G401 (cell line): ENCODE results near the gene SSR4. TPM values are rescaled to one million over a fixed set of nuclear protein-coding genes. Genes with fewer than 3 reads are reported as not detected.
A peak's percentile ranks its signal among the peaks of the same experiment; 100 is the strongest.
"Not testable (repeated sequence)": the region's sequence is repeated elsewhere in the genome, so short reads cannot be mapped to it uniquely, and the experiment has no call there.

ENCODE experiments used
- DNase-seq: peaks from one replicate; pipeline ENCODE4 v3.0.0-alpha.2; 2015; ENCODE audit warnings: low spot score
- in situ Hi-C: cut with HindIII; loops from 2 replicates; pipeline ENCODE4 v1.10.0; 2016; ENCODE audit warnings: low sequenced_read_pairs, mixed read lengths
- total RNA-seq: library from RNA; depleted of rRNA; stranded (reverse); fragments of >200 nt; shearing (Covaris generic); gene quantifications from 2 replicates; pipeline ENCODE4 v1.2.3, GENCODE V29; 2014

The SSR4 gene
- total RNA-seq, 1 experiment from 2014 or later, result 142 TPM

DNA sequence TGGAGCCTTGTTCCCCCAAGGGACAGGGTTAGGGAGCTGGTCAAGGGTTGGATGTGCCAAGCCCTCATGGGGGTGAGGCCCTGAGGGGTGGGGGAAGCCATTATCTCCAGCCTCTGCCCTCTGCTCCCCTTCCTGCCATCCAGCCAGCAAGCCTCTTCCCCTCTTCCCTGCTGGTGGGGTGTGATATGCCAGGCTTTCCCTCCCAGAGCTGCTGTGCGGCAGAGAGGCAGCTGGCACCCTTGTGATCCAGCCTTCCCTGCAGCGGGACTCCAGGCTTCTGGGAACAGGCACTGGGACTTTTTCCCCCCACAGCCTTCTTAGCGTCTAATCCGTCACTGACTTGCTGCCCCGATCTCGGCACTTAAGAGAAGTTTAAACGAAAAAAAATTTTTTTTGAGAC is 6.3 kb downstream of the SSR4 start:
- in situ Hi-C loops, result no loop called here
- no peak for DNase-seq

GRCh38 chrX:153801669-153802068 is 7.2 kb downstream of the SSR4 start:
- DNase-seq, result no peak
- in situ Hi-C loops, result no loop called here

DNA sequence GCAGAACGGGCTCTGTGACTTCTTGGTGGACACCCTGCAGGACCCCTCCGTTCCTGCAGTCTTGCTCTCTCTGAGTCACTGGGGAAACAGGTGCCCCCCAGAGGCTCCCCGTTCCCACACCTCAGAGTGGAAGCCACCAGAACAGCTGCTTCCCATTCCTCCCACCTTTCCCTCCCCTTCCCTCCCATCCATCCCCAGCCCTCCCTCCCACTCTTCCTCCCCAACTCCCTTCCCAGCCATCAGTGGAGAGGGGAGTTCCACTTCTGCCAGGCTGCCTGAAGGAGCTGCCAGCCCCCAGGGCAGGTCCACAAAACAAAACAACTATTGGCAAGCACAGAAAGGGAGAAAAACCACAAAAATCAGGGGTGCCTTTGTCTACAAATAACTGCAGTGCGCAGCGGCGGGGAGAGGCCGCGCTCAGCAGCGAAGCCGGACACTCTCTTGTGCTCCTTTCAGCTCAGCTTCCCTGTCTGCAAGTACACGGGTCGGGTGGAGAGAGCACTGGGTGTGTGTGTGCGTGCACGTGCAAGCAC is 8.1 kb downstream of the SSR4 start:
- in situ Hi-C loops, result no loop called here
- no peak for DNase-seq

- in situ Hi-C loops, result no loop called here
- DNase-seq, result no peak
Measured at GRCh38 chrX:153803211-153804099, 9.0 kb downstream of the SSR4 start.

DNA sequence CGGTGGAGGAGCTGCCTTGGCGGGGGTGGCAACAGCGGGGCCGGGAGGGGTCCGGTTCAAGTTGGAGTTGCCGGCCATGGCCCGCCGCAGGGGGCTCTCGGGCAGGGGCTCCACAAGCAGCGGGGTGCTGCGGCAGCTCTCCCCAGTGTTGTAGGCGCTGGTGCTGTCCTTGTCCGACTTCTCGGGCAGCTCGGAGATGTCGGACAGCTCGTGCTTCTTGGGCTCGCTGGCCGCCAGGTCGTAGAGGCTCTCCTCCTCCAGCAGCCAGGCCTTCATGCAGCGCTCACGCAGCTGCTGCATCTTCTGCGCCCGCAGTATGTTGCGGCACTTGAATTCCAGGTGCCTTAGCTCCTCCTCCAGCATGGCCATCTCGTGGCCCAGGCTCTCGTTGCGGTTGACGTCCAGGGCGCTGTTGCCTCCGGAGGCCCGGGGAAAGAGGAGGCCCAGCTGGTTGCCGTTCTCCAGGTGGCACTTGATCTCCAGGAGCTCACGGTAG is 9.7 kb downstream of the SSR4 start:
- in situ Hi-C loops, result no loop called here

DNA sequence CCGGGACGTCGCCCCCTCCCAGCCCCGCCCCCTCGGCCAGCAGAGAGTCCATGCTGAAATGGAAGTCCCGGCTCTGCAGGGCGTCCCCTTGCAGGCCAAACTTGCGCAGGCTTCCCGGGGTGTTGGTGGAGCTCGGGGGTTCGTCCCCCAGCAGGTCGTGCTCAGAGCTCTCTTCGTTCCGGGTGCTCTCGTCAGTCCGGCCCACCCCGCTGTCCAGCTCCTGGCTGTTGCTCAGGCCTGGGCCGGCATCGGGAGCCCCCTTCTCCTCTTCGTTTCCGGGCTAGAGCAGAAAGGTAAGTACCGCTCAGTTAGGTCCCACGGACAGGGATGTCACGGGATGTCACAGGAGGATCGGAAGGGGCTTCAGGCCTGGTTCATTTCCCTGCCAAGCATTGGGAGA is 10.2 kb downstream of the SSR4 start:
- in situ Hi-C loops, result no loop called here
- no peak for DNase-seq

More for the DNA sequence above, 9.7 kb downstream of the SSR4 start:
- DNase-seq, result no peak

DNA sequence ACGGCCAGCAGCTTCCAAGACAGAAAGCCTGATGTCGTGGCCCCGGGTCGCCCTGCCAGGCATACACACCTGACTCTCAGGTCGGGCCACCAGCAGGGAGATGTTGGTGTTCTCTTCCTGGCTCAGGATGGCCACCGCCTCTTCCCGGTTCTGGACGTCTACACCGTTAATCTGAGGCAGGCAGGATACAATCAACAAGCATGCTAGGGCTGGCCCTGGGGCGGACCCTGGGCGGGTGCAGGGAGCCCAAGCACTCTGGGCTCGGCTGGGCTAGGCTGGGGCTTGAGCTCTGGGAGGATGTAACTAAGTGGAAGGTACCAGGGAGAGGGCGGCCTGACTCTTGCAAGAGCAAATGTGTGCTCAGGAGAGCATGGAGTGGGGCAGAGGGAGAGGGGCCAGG is 11.0 kb downstream of the SSR4 start:
- DNase-seq, result no peak
- in situ Hi-C loops, result no loop called here

- in situ Hi-C loops, result no loop called here
- no peak for DNase-seq
Measured at GRCh38 chrX:153806999-153807575, 12.6 kb downstream of the SSR4 start.

DNA sequence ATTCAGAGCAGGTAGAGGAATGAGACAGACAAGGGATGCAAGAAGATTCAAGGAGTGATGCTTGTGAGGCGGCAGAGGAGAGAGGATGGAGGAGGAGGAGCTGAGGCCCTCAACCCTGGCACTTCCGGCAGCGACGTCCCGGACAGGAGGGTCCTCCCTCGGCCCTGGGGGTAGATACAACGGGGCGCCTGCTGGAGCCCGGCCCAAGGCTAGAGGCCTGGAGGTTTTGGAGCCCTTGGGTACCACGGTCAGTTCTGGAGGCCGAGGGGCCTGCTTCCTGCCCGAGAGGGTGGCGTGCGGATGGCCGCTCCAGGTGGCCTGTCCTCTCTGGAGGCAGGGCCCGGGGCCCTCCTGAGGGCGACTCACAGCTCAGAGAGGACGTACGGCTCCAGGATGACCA is 13.5 kb downstream of the SSR4 start:
- in situ Hi-C loops, result no loop called here
- DNase-seq, result no peak

DNA sequence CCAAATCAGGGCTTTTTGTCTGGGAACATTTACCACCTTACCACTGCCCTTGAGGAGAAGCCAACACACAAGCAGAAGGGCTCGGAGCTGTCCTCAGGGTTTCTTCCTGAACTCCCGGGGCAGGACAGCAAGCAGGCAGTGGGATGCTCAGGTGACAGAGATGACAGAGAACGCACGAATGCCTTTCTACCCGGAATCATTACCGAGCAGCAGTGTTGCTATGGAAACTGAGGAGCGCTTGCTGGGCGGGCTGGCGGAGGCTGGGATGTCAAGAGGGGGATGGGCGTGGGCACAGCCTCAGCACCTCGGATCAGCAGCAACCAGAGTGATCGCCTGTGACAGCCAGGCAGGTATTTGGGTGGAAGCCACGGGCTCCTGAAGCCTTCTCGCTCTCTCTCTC is 17.8 kb downstream of the SSR4 start:
- DNase-seq, result peak; percentile 61
- in situ Hi-C loops, result no loop called here

- in situ Hi-C loops, result no loop called here
- DNase-seq, result no peak
Measured at GRCh38 chrX:153813161-153813560, 18.7 kb downstream of the SSR4 start.

DNA sequence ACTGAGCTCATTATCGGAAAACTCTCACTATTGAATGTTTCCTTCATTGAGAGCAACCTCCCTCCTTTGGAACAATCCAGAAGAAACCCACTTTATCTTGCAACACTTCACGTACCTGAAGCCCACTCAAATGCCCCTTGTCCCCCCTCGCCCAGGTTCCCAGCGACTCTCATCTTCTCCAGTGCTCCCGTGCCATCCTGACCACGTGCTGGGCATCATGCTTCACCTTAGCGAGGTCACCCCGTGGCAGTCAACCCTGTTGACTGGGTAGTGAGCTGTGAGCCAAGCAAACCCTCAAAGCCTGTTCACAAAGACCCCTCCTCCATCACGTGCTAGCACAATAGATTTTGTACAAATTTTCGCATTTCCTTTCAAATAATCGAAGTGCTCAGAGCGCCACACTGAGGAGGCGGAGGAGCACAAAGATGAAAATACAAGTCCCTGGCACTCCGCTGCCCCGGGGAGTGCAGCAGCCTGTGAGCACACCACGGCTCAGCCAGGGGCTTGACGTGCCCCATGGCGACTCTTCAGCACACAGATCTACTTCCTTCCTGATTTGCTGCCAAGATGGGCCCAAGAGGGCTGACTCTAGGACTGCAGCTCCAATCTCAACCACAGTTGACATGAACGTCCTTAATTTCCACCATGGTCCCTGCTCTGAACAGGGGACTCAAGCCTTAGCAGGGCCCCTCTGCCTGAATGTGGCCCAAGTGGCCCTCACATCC is 20.3 kb downstream of the SSR4 start:
- in situ Hi-C loops, result no loop called here
- DNase-seq, result no peak

DNA sequence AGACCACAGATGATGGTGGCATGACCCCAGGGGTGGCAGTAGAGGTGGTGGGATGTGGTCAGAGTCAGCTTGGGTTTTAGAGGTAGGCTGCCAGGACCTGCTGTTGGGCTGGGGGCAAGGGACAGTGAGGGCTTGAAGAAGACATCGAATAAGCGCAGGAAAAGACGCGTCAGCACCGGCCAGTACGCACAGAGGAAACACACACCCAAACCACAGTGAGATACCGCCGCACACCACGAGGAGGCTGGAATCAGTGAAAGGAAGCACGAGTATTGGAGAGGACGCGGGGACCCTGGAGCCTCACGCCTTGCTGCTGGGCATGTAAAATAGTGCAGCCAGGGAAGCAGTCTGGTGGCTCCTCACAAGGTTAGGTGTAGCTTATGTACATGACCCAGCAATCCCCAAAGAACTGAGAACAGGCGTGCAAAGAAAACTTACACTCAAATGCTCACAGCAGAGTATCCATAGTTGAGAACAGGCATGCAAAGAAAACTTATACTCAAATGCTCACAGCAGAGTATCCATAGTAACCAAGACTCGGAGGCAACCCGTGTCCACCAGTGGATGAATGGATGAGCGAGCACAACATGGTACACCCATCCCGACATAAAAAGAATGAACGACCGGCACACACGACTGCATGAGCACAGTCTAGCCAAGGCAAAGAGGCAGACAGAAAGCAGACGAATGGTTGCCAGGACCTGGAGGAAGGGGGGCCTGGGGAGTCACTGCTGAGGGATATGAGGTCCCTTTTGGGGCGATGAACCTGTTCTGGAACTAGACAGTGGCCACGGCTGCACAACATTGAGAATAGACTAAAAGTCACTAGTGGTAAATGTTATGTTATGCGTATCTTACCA is 22.6 kb downstream of the SSR4 start:
- in situ Hi-C loops, result no loop called here

DNA sequence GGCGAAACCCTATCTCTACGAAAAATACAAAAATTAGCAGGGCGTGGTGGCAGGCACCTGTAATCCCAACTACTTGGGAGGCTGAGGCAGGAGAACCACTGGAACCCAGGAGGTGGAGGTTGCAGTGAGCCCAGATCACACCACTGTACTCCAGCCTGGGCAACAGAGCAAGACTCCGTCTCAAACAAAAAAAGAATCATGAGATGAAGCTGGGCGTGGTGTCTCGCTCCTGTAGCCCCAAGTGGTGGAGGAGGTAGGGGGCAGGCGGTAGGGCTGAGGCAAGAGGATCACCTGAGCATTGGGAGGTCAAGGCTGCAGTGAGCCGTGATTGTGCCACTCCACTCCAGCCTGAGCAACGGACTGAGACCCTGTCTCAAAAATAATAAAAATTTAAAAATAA is 23.6 kb downstream of the SSR4 start:
- in situ Hi-C loops, DNase-seq: not testable (repeated sequence)

More for the DNA sequence above, 22.6 kb downstream of the SSR4 start:
- no peak for DNase-seq

- in situ Hi-C loops, result no loop called here
- no peak for DNase-seq
Measured at GRCh38 chrX:153818571-153819383, 24.3 kb downstream of the SSR4 start.

DNA sequence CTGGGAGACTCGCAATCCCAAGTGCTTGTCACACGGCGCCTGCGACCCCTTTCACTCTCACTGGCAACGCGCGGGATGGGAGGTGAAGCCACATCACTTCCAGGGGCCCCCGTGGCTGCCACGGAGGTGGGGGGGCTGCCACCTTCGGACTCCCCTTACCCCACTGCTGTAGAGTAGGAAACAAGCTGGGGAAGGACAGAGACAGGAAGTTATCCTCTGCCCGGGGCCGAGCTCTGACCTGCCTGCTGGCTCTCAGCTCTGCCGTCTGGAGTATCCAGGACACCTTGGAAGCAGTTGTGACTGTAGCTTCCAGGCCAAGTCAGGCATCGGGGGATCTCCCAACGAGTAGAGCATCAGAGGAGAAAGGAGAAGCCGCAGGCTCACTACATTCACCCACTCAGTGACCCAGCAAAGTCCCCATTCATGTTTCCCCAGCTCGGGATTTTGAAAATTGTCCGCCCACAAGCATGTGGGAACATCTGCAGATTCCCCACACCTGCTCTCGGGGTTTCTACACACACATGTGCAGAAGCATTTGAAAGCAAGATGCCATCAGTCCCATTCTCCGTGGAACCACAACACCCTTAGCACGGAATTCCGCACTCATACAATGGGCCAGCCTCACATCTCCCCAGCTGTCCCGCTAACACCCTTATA is 25.0 kb downstream of the SSR4 start:
- in situ Hi-C loops, result no loop called here
- peak; percentile 50 for DNase-seq

GRCh38 chrX:153820601-153821000 is 26.1 kb downstream of the SSR4 start:
- in situ Hi-C loops, result no loop called here
- no peak for DNase-seq

GRCh38 chrX:153821066-153821465 is 26.6 kb downstream of the SSR4 start:
- no peak for DNase-seq
- in situ Hi-C loops, result no loop called here
